ENCODE results near the gene CLPTM1L.

CLPTM1L gene

GRCh38 chr5:1314564-1314982, 30.3 kb downstream of the CLPTM1L start:
- Histone ChIP-seq H3K4me1 (ENCODE audit: control insufficient read depth in 1 of 2, insufficient read depth in 2 of 2, low read length in 2 of 2) (peaks cover 40 to 42% of the 10 kb centered on the region in 2 donors), H3K36me3 (ENCODE audit: control insufficient read depth in 1 of 2, insufficient read depth in 2 of 2, low read length in 2 of 2) (peaks cover 10 to 18% of the 10 kb centered on the region in 2 donors), H3K9ac (ENCODE audit: low read depth in 1 of 2, low read length in 2 of 2) (no peak overlapping the region), H3K27me3 (ENCODE audit: control insufficient read depth in 1 of 2, insufficient read depth in 2 of 2, low read length in 2 of 2) (peaks cover 0 to 4% of the 10 kb centered on the region in 2 donors), H3K4me3 (ENCODE audit: low read depth in 1 of 2, low read length in 2 of 2) (no peak overlapping the region), H3K9me3 (ENCODE audit: control insufficient read depth in 1 of 2, low read length in 2 of 2) (peaks cover 0 to 3% of the 10 kb centered on the region in 2 donors), H3K27ac (ENCODE audit: low read depth, low read length) (no peak overlapping the region)

- no peak overlapping the region for H3K4me3 ChIP-seq (ENCODE audit: low read depth in 1 of 2, low read length in 2 of 2)
- no peak overlapping the region for H3K9ac ChIP-seq (ENCODE audit: low read depth in 1 of 2, low read length in 2 of 2)
Observed at GRCh38 chr5:1312993-1313833, 31.7 kb downstream of the CLPTM1L start.

GRCh38 chr5:1312206-1312605, 32.7 kb downstream of the CLPTM1L start:
- H3K36me3 ChIP-seq (ENCODE audit: control insufficient read depth in 1 of 2, insufficient read depth in 2 of 2, low read length in 2 of 2): no peaks in the 10 kb centered on the region
- H3K4me1 ChIP-seq (ENCODE audit: control insufficient read depth in 1 of 2, insufficient read depth in 2 of 2, low read length in 2 of 2): peaks cover 37 to 40% of the 10 kb centered on the region in 2 donors
- H3K27me3 ChIP-seq (ENCODE audit: control insufficient read depth in 1 of 2, insufficient read depth in 2 of 2, low read length in 2 of 2): peaks cover 0 to 4% of the 10 kb centered on the region in 2 donors
- H3K4me3 ChIP-seq (ENCODE audit: low read depth in 1 of 2, low read length in 2 of 2): no peak overlapping the region
- H3K27ac ChIP-seq (ENCODE audit: low read depth, low read length): no peak overlapping the region
- H3K9me3 ChIP-seq (ENCODE audit: control insufficient read depth in 1 of 2, low read length in 2 of 2): peaks cover 0 to 3% of the 10 kb centered on the region in 2 donors
- no peak overlapping the region for H3K9ac ChIP-seq (ENCODE audit: low read depth in 1 of 2, low read length in 2 of 2)

More at GRCh38 chr5:1312993-1313833, 31.7 kb downstream of the CLPTM1L start:
- peaks cover 3 to 5% of the 10 kb centered on the region in 2 donors for H3K36me3 ChIP-seq (ENCODE audit: control insufficient read depth in 1 of 2, insufficient read depth in 2 of 2, low read length in 2 of 2)
- H3K4me1 ChIP-seq (ENCODE audit: control insufficient read depth in 1 of 2, insufficient read depth in 2 of 2, low read length in 2 of 2): peaks cover 37 to 40% of the 10 kb centered on the region in 2 donors
- peaks cover 0 to 3% of the 10 kb centered on the region in 2 donors for H3K9me3 ChIP-seq (ENCODE audit: control insufficient read depth in 1 of 2, low read length in 2 of 2)
- peaks cover 0 to 4% of the 10 kb centered on the region in 2 donors for H3K27me3 ChIP-seq (ENCODE audit: control insufficient read depth in 1 of 2, insufficient read depth in 2 of 2, low read length in 2 of 2)
- H3K27ac ChIP-seq (ENCODE audit: low read depth, low read length): no peak overlapping the region

- Histone ChIP-seq H3K4me3 (ENCODE audit: low read depth in 1 of 2, low read length in 2 of 2) (no peak overlapping the region), H3K4me1 (ENCODE audit: control insufficient read depth in 1 of 2, insufficient read depth in 2 of 2, low read length in 2 of 2) (peaks cover 32 to 36% of the 10 kb centered on the region in 2 donors), H3K27ac (ENCODE audit: low read depth, low read length) (no peak overlapping the region), H3K36me3 (ENCODE audit: control insufficient read depth in 1 of 2, insufficient read depth in 2 of 2, low read length in 2 of 2) (no peaks in the 10 kb centered on the region), H3K9me3 (ENCODE audit: control insufficient read depth in 1 of 2, low read length in 2 of 2) (peaks cover 0 to 3% of the 10 kb centered on the region in 2 donors), H3K9ac (ENCODE audit: low read depth in 1 of 2, low read length in 2 of 2) (no peak overlapping the region), H3K27me3 (ENCODE audit: control insufficient read depth in 1 of 2, insufficient read depth in 2 of 2, low read length in 2 of 2) (peaks cover 0 to 4% of the 10 kb centered on the region in 2 donors)
Observed at GRCh38 chr5:1311439-1312055, 33.4 kb downstream of the CLPTM1L start.

GRCh38 chr5:1310118-1310517, 34.8 kb downstream of the CLPTM1L start:
- Histone ChIP-seq H3K9me3 (ENCODE audit: control insufficient read depth in 1 of 2, low read length in 2 of 2) (peaks cover 0 to 3% of the 10 kb centered on the region in 2 donors), H3K9ac (ENCODE audit: low read depth in 1 of 2, low read length in 2 of 2) (no peak overlapping the region), H3K4me3 (ENCODE audit: low read depth in 1 of 2, low read length in 2 of 2) (no peak overlapping the region), H3K27me3 (ENCODE audit: control insufficient read depth in 1 of 2, insufficient read depth in 2 of 2, low read length in 2 of 2) (peaks cover 0 to 4% of the 10 kb centered on the region in 2 donors), H3K36me3 (ENCODE audit: control insufficient read depth in 1 of 2, insufficient read depth in 2 of 2, low read length in 2 of 2) (no peaks in the 10 kb centered on the region), H3K4me1 (ENCODE audit: control insufficient read depth in 1 of 2, insufficient read depth in 2 of 2, low read length in 2 of 2) (peaks cover 18 to 21% of the 10 kb centered on the region in 2 donors), H3K27ac (ENCODE audit: low read depth, low read length) (no peak overlapping the region)

GRCh38 chr5:1304033-1304432, 40.9 kb downstream of the CLPTM1L start:
- H3K9me3 ChIP-seq (ENCODE audit: control insufficient read depth in 1 of 2, low read length in 2 of 2): no peaks in the 10 kb centered on the region
- no peak overlapping the region for H3K9ac ChIP-seq (ENCODE audit: low read depth in 1 of 2, low read length in 2 of 2)
- H3K4me1 ChIP-seq (ENCODE audit: control insufficient read depth in 1 of 2, insufficient read depth in 2 of 2, low read length in 2 of 2): no peaks in the 10 kb centered on the region
- H3K36me3 ChIP-seq (ENCODE audit: control insufficient read depth in 1 of 2, insufficient read depth in 2 of 2, low read length in 2 of 2): no peaks in the 10 kb centered on the region
- no peaks in the 10 kb centered on the region for H3K27me3 ChIP-seq (ENCODE audit: control insufficient read depth in 1 of 2, insufficient read depth in 2 of 2, low read length in 2 of 2)
- no peak overlapping the region for H3K4me3 ChIP-seq (ENCODE audit: low read depth in 1 of 2, low read length in 2 of 2)
- no peak overlapping the region for H3K27ac ChIP-seq (ENCODE audit: low read depth, low read length)

GRCh38 chr5:1302258-1302657, 42.6 kb downstream of the CLPTM1L start:
- Histone ChIP-seq H3K36me3 (ENCODE audit: control insufficient read depth in 1 of 2, insufficient read depth in 2 of 2, low read length in 2 of 2) (no peaks in the 10 kb centered on the region), H3K9ac (ENCODE audit: low read depth in 1 of 2, low read length in 2 of 2) (no peak overlapping the region), H3K4me1 (ENCODE audit: control insufficient read depth in 1 of 2, insufficient read depth in 2 of 2, low read length in 2 of 2) (no peaks in the 10 kb centered on the region), H3K27ac (ENCODE audit: low read depth, low read length) (no peak overlapping the region), H3K9me3 (ENCODE audit: control insufficient read depth in 1 of 2, low read length in 2 of 2) (no peaks in the 10 kb centered on the region), H3K27me3 (ENCODE audit: control insufficient read depth in 1 of 2, insufficient read depth in 2 of 2, low read length in 2 of 2) (no peaks in the 10 kb centered on the region), H3K4me3 (ENCODE audit: low read depth in 1 of 2, low read length in 2 of 2) (no peak overlapping the region)

- no peaks in the 10 kb centered on the region for H3K36me3 ChIP-seq (ENCODE audit: control insufficient read depth in 1 of 2, insufficient read depth in 2 of 2, low read length in 2 of 2)
- H3K27me3 ChIP-seq (ENCODE audit: control insufficient read depth in 1 of 2, insufficient read depth in 2 of 2, low read length in 2 of 2): no peaks in the 10 kb centered on the region
- no peak overlapping the region for H3K4me3 ChIP-seq (ENCODE audit: low read depth in 1 of 2, low read length in 2 of 2)
- no peaks in the 10 kb centered on the region for H3K9me3 ChIP-seq (ENCODE audit: control insufficient read depth in 1 of 2, low read length in 2 of 2)
- no peak overlapping the region for H3K27ac ChIP-seq (ENCODE audit: low read depth, low read length)
- H3K4me1 ChIP-seq (ENCODE audit: control insufficient read depth in 1 of 2, insufficient read depth in 2 of 2, low read length in 2 of 2): no peaks in the 10 kb centered on the region
- H3K9ac ChIP-seq (ENCODE audit: low read depth in 1 of 2, low read length in 2 of 2): no peak overlapping the region
Observed at GRCh38 chr5:1300581-1301083, 44.3 kb downstream of the CLPTM1L start.

GRCh38 chr5:1299961-1300360, 44.9 kb downstream of the CLPTM1L start:
- H3K9me3 ChIP-seq (ENCODE audit: control insufficient read depth in 1 of 2, low read length in 2 of 2): no peaks in the 10 kb centered on the region
- no peaks in the 10 kb centered on the region for H3K4me1 ChIP-seq (ENCODE audit: control insufficient read depth in 1 of 2, insufficient read depth in 2 of 2, low read length in 2 of 2)
- no peaks in the 10 kb centered on the region for H3K27me3 ChIP-seq (ENCODE audit: control insufficient read depth in 1 of 2, insufficient read depth in 2 of 2, low read length in 2 of 2)
- no peak overlapping the region for H3K4me3 ChIP-seq (ENCODE audit: low read depth in 1 of 2, low read length in 2 of 2)
- no peak overlapping the region for H3K27ac ChIP-seq (ENCODE audit: low read depth, low read length)
- H3K36me3 ChIP-seq (ENCODE audit: control insufficient read depth in 1 of 2, insufficient read depth in 2 of 2, low read length in 2 of 2): no peaks in the 10 kb centered on the region
- H3K9ac ChIP-seq (ENCODE audit: low read depth in 1 of 2, low read length in 2 of 2): no peak overlapping the region

GRCh38 chr5:1299511-1299850, 45.4 kb downstream of the CLPTM1L start:
- Histone ChIP-seq H3K4me1 (ENCODE audit: control insufficient read depth in 1 of 2, insufficient read depth in 2 of 2, low read length in 2 of 2) (peaks cover 0 to 1% of the 10 kb centered on the region in 2 donors), H3K4me3 (ENCODE audit: low read depth in 1 of 2, low read length in 2 of 2) (no peak overlapping the region), H3K36me3 (ENCODE audit: control insufficient read depth in 1 of 2, insufficient read depth in 2 of 2, low read length in 2 of 2) (no peaks in the 10 kb centered on the region), H3K9ac (ENCODE audit: low read depth in 1 of 2, low read length in 2 of 2) (no peak overlapping the region), H3K9me3 (ENCODE audit: control insufficient read depth in 1 of 2, low read length in 2 of 2) (no peaks in the 10 kb centered on the region), H3K27ac (ENCODE audit: low read depth, low read length) (no peak overlapping the region), H3K27me3 (ENCODE audit: control insufficient read depth in 1 of 2, insufficient read depth in 2 of 2, low read length in 2 of 2) (no peaks in the 10 kb centered on the region)
